ENCODE data around the gene CTDP1. TPM values are rescaled to one million over a fixed set of nuclear protein-coding genes. Genes with fewer than 3 reads are reported as not detected.
A peak's percentile ranks its signal among the peaks of the same experiment; 100 is the strongest.

CTDP1 gene
- total and polyA plus RNA-seq, 2 experiments from 2014 or later: 23.3 to 30.2 TPM

GRCh38 chr18:79794846-79795245 is 115.2 kb downstream of the CTDP1 start:
- no peak overlapping the region for H3K27ac ChIP-seq
- DNase-seq (ENCODE audit: low read depth in 1 of 2, low spot score in 1 of 2): no peak
- peaks cover 3% of the 10 kb centered on the region for H3K4me1 ChIP-seq (ENCODE audit: low read depth)
- TF ChIP-seq CTCF (IDR thresholded peaks at IDR 0.05; ENCODE audit: low read depth, low read length): no peak
- no peak overlapping the region for H3K4me3 ChIP-seq
- H3K9me3 ChIP-seq (ENCODE audit: low read depth): no peaks in the 10 kb centered on the region
- peaks cover 87% of the 10 kb centered on the region for H3K27me3 ChIP-seq
- H3K36me3 ChIP-seq: no peaks in the 10 kb centered on the region

- Histone ChIP-seq H3K27ac (no peak overlapping the region), H3K36me3 (no peaks in the 10 kb centered on the region), H3K27me3 (peaks cover 87% of the 10 kb centered on the region), H3K9me3 (ENCODE audit: low read depth) (no peaks in the 10 kb centered on the region), H3K4me1 (ENCODE audit: low read depth) (peaks cover 3% of the 10 kb centered on the region), H3K4me3 (no peak overlapping the region)
- peak in 1 of 2 donors; percentile 13 for DNase-seq (ENCODE audit: low read depth in 1 of 2, low spot score in 1 of 2)
- no peak for TF ChIP-seq CTCF (IDR thresholded peaks at IDR 0.05; ENCODE audit: low read depth, low read length)
These were observed 115.8 kb downstream of the CTDP1 start for GRCh38 chr18:79795446-79795845.

GRCh38 chr18:79796016-79796415 is 116.4 kb downstream of the CTDP1 start:
- no peak overlapping the region for H3K4me3 ChIP-seq
- TF ChIP-seq CTCF (IDR thresholded peaks at IDR 0.05; ENCODE audit: low read depth, low read length): no peak
- no peaks in the 10 kb centered on the region for H3K9me3 ChIP-seq (ENCODE audit: low read depth)
- H3K27ac ChIP-seq: no peak overlapping the region
- H3K36me3 ChIP-seq: no peaks in the 10 kb centered on the region
- peak in 1 of 2 donors; percentile 10 for DNase-seq (ENCODE audit: low read depth in 1 of 2, low spot score in 1 of 2)
- peaks cover 87% of the 10 kb centered on the region for H3K27me3 ChIP-seq
- peaks cover 3% of the 10 kb centered on the region for H3K4me1 ChIP-seq (ENCODE audit: low read depth)

GRCh38 chr18:79796531-79797405 is 117.2 kb downstream of the CTDP1 start:
- Histone ChIP-seq H3K4me1 (ENCODE audit: low read depth) (peaks cover 3% of the 10 kb centered on the region), H3K9me3 (ENCODE audit: low read depth) (no peaks in the 10 kb centered on the region), H3K27me3 (peaks cover 87% of the 10 kb centered on the region), H3K27ac (no peak overlapping the region), H3K36me3 (no peaks in the 10 kb centered on the region), H3K4me3 (no peak overlapping the region)
- DNase-seq (ENCODE audit: low read depth in 1 of 2, low spot score in 1 of 2): peak in 1 of 2 donors; percentile 73
- no peak for TF ChIP-seq CTCF (IDR thresholded peaks at IDR 0.05; ENCODE audit: low read depth, low read length)

- Histone ChIP-seq H3K4me1 (ENCODE audit: low read depth) (peaks cover 3% of the 10 kb centered on the region), H3K27ac (no peak within 1 kb of the TSS), H3K4me3 (peak within 1 kb of the TSS; percentile 33), H3K9me3 (ENCODE audit: low read depth) (no peaks in the 10 kb centered on the region), H3K36me3 (no peaks in the 10 kb centered on the region), H3K27me3 (peaks cover 87% of the 10 kb centered on the region)
- peak; percentile 36 for TF ChIP-seq CTCF (IDR thresholded peaks at IDR 0.05; ENCODE audit: low read depth, low read length)
- DNase-seq (ENCODE audit: low read depth in 1 of 2, low spot score in 1 of 2): peak; percentile 47 to 63
These were observed 118.1 kb downstream of the CTDP1 start, which contains the start of gene KCNG2 for GRCh38 chr18:79797518-79798345. TSS of gene KCNG2 (plus strand) at chr18:79797938. CDS start at chr18:79863668, 65,730 bp downstream.
